Liver (tissue), 9 donors: Measurements from ENCODE around the gene FAM111A. TPM values are rescaled to one million over a fixed set of nuclear protein-coding genes. Genes with fewer than 3 reads are reported as not detected.

Experiments used
- DNase-seq: peaks from one replicate; pipeline ENCODE4 v3.0.0-alpha.2; 2017; ENCODE audit warnings: low spot score
- H3K27ac ChIP-seq, 2 donors: one replicate each; pipeline ENCODE4 v1.7.0; 2013; ENCODE audit warnings: inconsistent platforms in 2 of 2, low read length in 2 of 2, control low read depth in 1 of 2, low read depth in 1 of 2, mild to moderate bottlenecking in 1 of 2
- H3K27me3 ChIP-seq, 4 donors: one replicate each; pipeline versions ENCODE4 v1.6.1 to v1.7.0; 2013; ENCODE audit warnings: low read length in 3 of 4, inconsistent platforms in 1 of 4, mild to moderate bottlenecking in 1 of 4, moderate library complexity in 1 of 4; ENCODE audit not compliant: control insufficient read depth in 4 of 4, insufficient read depth in 4 of 4
- H3K36me3 ChIP-seq, 4 donors: one replicate each; pipeline versions ENCODE4 v1.6.1 to v1.7.0; 2013; ENCODE audit warnings: low read length in 3 of 4, mild to moderate bottlenecking in 3 of 4, low read depth in 1 of 4, moderate library complexity in 1 of 4; ENCODE audit not compliant: control insufficient read depth in 4 of 4, insufficient read depth in 3 of 4
- H3K4me1 ChIP-seq, 4 donors: one replicate each; pipeline versions ENCODE4 v1.6.1 to v1.7.0; 2013; ENCODE audit warnings: low read length in 3 of 4, mild to moderate bottlenecking in 3 of 4, moderate library complexity in 1 of 4; ENCODE audit not compliant: control insufficient read depth in 4 of 4, insufficient read depth in 4 of 4
- H3K4me3 ChIP-seq, 3 donors: one replicate each; pipeline versions ENCODE4 v1.6.1 to v1.7.0; 2013; ENCODE audit warnings: low read length in 3 of 3, control low read depth in 1 of 3, low read depth in 1 of 3, mild to moderate bottlenecking in 1 of 3
- H3K9ac ChIP-seq, 2 donors: one replicate each; pipeline ENCODE4 v1.7.0; 2013; ENCODE audit warnings: low read length in 2 of 2, mild to moderate bottlenecking in 2 of 2, moderate library complexity in 2 of 2, control low read depth in 1 of 2, low read depth in 1 of 2
- H3K9me3 ChIP-seq, 4 donors: one replicate each; pipeline versions ENCODE4 v1.6.1 to v1.7.0; 2013; ENCODE audit warnings: low read length in 3 of 4; ENCODE audit not compliant: control insufficient read depth in 4 of 4
- ATF3 ChIP-seq: IDR thresholded peaks from 2 replicates; pipeline ENCODE4 v1.6.1; 2016; ENCODE audit warnings: antibody characterized with exemption
- CTCF ChIP-seq: fragments of 150-350 bp; IDR thresholded peaks from 2 replicates; pipeline ENCODE4 v1.5.1; 2017; ENCODE audit warnings: improper control_type of control experiment, low read depth, low read length; ENCODE audit not compliant: missing input control
- EGR1 ChIP-seq, 2 donors: IDR thresholded peaks; 2 replicates each; pipeline ENCODE4 v1.6.1; 2016 to 2018; ENCODE audit warnings: antibody characterized with exemption in 2 of 2, low read depth in 2 of 2
- FOXA1 ChIP-seq: IDR thresholded peaks from 2 replicates; pipeline ENCODE4 v1.6.1; 2016; ENCODE audit warnings: antibody characterized with exemption
- FOXA2 ChIP-seq: IDR thresholded peaks from 2 replicates; pipeline ENCODE4 v1.6.1; 2016; ENCODE audit warnings: antibody characterized with exemption
- GABPA ChIP-seq, 2 donors: IDR thresholded peaks in 1 of 2; conservative IDR thresholded peaks in 1 of 2; 2 replicates each; pipeline ENCODE4 v1.6.1; 2016; ENCODE audit warnings: antibody characterized with exemption in 2 of 2, mild to moderate bottlenecking in 1 of 2, moderate library complexity in 1 of 2
- HNF4A ChIP-seq, 2 donors: conservative IDR thresholded peaks; 2 replicates each; pipeline ENCODE4 v1.6.1; 2016; ENCODE audit warnings: antibody characterized with exemption in 2 of 2, mild to moderate bottlenecking in 2 of 2
- HNF4G ChIP-seq: IDR thresholded peaks from 2 replicates; pipeline ENCODE4 v1.6.1; 2016; ENCODE audit warnings: antibody characterized with exemption
- JUND ChIP-seq, 2 donors: IDR thresholded peaks; 2 replicates each; pipeline ENCODE4 v1.6.1; 2016; ENCODE audit warnings: antibody characterized with exemption in 2 of 2
- NR2F2 ChIP-seq: IDR thresholded peaks from 2 replicates; pipeline ENCODE4 v1.6.1; 2016; ENCODE audit warnings: antibody characterized with exemption
- RAD21 ChIP-seq, 2 donors: IDR thresholded peaks; 2 replicates each; pipeline ENCODE4 v1.6.1; 2016; ENCODE audit warnings: antibody characterized with exemption in 2 of 2, mild to moderate bottlenecking in 2 of 2
- SP1 ChIP-seq: IDR thresholded peaks from 2 replicates; pipeline ENCODE4 v1.6.1; 2018; ENCODE audit warnings: antibody characterized with exemption, mild to moderate bottlenecking
- TAF1 ChIP-seq: conservative IDR thresholded peaks from 2 replicates; pipeline ENCODE4 v1.6.1; 2016; ENCODE audit warnings: antibody characterized with exemption, mild to moderate bottlenecking
- ZBTB33 ChIP-seq: IDR thresholded peaks from 2 replicates; pipeline ENCODE4 v1.6.1; 2016; ENCODE audit warnings: antibody characterized with exemption
- WGBS: extraction: QIAGEN DNeasy Blood & Tissue Kit; methylation state at CpG from one replicate; pipeline ENCODE4 v1.1.7; 2013; 5-methylcytosine and 5-hydroxymethylcytosine counted together
- polyA plus RNA-seq, 2 donors: library from polyadenylated mRNA; stranded (reverse) in 1 of 2; unstranded in 1 of 2; fragments of 200-250 nt in 1 of 2; fragments of >200 nt in 1 of 2; fragmentation: Nextera tagmentation in 1 of 2; extraction: Ambion mirVana in 1 of 2; gene quantifications; one replicate each; pipeline versions ENCODE4 v1.2.1 to v1.2.3, GENCODE V29; 2013 to 2015
- total RNA-seq, 2 donors: library from RNA; depleted of rRNA; stranded (reverse); fragments of >200 nt; gene quantifications; one replicate each; pipeline ENCODE4 v1.2.3, GENCODE V29; 2014
- TF ChIP-seq, protein P1 (sequence below): IDR thresholded peaks from 2 replicates; pipeline ENCODE4 v1.6.1; 2016; ENCODE audit warnings: antibody characterized with exemption, mild to moderate bottlenecking
- TF ChIP-seq, protein P2 (sequence below): IDR thresholded peaks from 2 replicates; pipeline ENCODE4 v1.6.1; 2016; ENCODE audit warnings: antibody characterized with exemption
- donor health status: healthy.
- donor health status: healthy.
- donor health status: healthy.
- donor health status: healthy.
- donor health status: healthy.

FAM111A gene
- total and polyA plus RNA-seq, 4 donors = 5.9 to 27.0 (median 14.2) TPM

DNA sequence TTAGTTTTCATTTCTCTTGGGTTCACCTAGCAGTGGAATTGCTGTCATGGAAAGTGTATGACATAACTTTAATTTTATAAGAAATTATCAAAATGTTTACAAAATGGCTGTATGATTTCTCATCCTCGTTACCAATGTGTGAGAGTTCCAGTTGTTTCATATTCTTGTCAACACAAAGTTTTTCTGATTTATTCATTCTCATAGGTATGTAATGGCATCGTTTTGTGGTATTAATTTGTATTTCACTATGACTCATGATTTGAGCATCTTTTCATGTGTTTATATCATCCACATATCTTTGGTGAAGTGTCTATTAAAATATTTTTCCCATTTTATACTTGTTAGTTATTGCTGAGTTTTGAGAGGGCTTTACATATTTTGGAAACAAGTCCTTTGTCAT is 30.2 kb upstream of the FAM111A start:
- no peak for TF ChIP-seq HNF4A (conservative IDR thresholded peaks at IDR 0.05)
- no peak for TF ChIP-seq ZBTB33
- TF ChIP-seq GABPA (IDR thresholded peaks at IDR 0.05 in 1 of 2, conservative IDR thresholded peaks at IDR 0.05 in 1 of 2) = no peak
- TF ChIP-seq RAD21 (IDR thresholded peaks at IDR 0.05) = no peak
- no peak for TF ChIP-seq FOXA2
- TF ChIP-seq, protein P1, sequence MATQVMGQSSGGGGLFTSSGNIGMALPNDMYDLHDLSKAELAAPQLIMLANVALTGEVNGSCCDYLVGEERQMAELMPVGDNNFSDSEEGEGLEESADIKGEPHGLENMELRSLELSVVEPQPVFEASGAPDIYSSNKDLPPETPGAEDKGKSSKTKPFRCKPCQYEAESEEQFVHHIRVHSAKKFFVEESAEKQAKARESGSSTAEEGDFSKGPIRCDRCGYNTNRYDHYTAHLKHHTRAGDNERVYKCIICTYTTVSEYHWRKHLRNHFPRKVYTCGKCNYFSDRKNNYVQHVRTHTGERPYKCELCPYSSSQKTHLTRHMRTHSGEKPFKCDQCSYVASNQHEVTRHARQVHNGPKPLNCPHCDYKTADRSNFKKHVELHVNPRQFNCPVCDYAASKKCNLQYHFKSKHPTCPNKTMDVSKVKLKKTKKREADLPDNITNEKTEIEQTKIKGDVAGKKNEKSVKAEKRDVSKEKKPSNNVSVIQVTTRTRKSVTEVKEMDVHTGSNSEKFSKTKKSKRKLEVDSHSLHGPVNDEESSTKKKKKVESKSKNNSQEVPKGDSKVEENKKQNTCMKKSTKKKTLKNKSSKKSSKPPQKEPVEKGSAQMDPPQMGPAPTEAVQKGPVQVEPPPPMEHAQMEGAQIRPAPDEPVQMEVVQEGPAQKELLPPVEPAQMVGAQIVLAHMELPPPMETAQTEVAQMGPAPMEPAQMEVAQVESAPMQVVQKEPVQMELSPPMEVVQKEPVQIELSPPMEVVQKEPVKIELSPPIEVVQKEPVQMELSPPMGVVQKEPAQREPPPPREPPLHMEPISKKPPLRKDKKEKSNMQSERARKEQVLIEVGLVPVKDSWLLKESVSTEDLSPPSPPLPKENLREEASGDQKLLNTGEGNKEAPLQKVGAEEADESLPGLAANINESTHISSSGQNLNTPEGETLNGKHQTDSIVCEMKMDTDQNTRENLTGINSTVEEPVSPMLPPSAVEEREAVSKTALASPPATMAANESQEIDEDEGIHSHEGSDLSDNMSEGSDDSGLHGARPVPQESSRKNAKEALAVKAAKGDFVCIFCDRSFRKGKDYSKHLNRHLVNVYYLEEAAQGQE = no peak
- TF ChIP-seq TAF1 = no peak
- TF ChIP-seq JUND (IDR thresholded peaks at IDR 0.05) = no peak
- TF ChIP-seq CTCF = no peak
- no peak for TF ChIP-seq HNF4G
- no peak for TF ChIP-seq ATF3
- no peak for TF ChIP-seq NR2F2
- TF ChIP-seq SP1 = no peak
- TF ChIP-seq EGR1 (IDR thresholded peaks at IDR 0.05; ENCODE audit: low read depth in 2 of 2) = no peak
- TF ChIP-seq FOXA1 = no peak
- TF ChIP-seq, protein P2, sequence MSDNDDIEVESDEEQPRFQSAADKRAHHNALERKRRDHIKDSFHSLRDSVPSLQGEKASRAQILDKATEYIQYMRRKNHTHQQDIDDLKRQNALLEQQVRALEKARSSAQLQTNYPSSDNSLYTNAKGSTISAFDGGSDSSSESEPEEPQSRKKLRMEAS = no peak

GRCh38 chr11:59114344-59114743 is 28.3 kb upstream of the FAM111A start:
- WGBS = 98% methylated on average over 3 of the region's 3 CpGs
- Histone ChIP-seq H3K27me3 (no peaks in the 10 kb centered on the region), H3K4me3 (no peak overlapping the region), H3K4me1 (no peaks in the 10 kb centered on the region), H3K27ac (no peak overlapping the region), H3K36me3 (no peaks in the 10 kb centered on the region), H3K9ac (no peak overlapping the region), H3K9me3 (peaks cover 6 to 14% (median 12%) of the 10 kb centered on the region in 4 donors)
- DNase-seq = no peak
- no peak for TF ChIP-seq FOXA2
- TF ChIP-seq, protein P1 = no peak
- no peak for TF ChIP-seq RAD21 (IDR thresholded peaks at IDR 0.05)
- TF ChIP-seq CTCF = no peak
- no peak for TF ChIP-seq ATF3

More for the DNA sequence above, 30.2 kb upstream of the FAM111A start:
- Histone ChIP-seq H3K9me3 (peaks cover 0 to 2% (median 1%) of the 10 kb centered on the region in 4 donors), H3K9ac (no peak overlapping the region), H3K27ac (no peak overlapping the region), H3K36me3 (no peaks in the 10 kb centered on the region), H3K4me3 (no peak overlapping the region), H3K4me1 (peaks cover 0 to under 1% (median under 1%) of the 10 kb centered on the region in 4 donors), H3K27me3 (no peaks in the 10 kb centered on the region)
- DNase-seq = no peak
- 95% methylated on average over 2 of the region's 2 CpGs for WGBS
